HCT116 (cell line): ENCODE measurements around the gene IQCK. TPM values are rescaled to one million over a fixed set of nuclear protein-coding genes. Genes with fewer than 3 reads are reported as not detected.

ENCODE experiments used
- ATAC-seq: fragments of 200-7000 bp; cut with Tn5 transposase; 2 replicates; pipeline ENCODE4 v1.9.1; 2020; ENCODE audit warnings: mild to moderate bottlenecking, moderate library complexity
- BruUV-seq: library from RNA; stranded (reverse); fragments of 400-500 nt; replicated peaks from 2 replicates; lab custom pipeline; 2021; lab: Mats Ljungman, UMichigan
- CTCF ChIA-PET: fragments of 300-600 bp; sonication (Branson Sonifier 250); formaldehyde crosslinking; loops from one replicate; lab custom pipeline; 2021; ENCODE audit warnings: antibody characterized with exemption; lab: Charles Lee
- POLR2A ChIA-PET: fragments of 300-600, 350-600 bp; sonication (Branson Sonifier 250); formaldehyde crosslinking; loops from one replicate; lab custom pipeline; 2021; ENCODE audit warnings: antibody characterized with exemption; lab: Charles Lee
- RAD21 ChIA-PET, 2 experiments: fragments of 300-600 bp; sonication (Branson Sonifier 250); formaldehyde crosslinking; loops; one replicate each; lab custom pipeline; 2023; ENCODE audit warnings: low total read pairs in 2 of 2; ENCODE audit not compliant: uncharacterized antibody in 2 of 2, unreplicated experiment in 2 of 2, low non-redundant PET in 1 of 2; lab: Charles Lee
- DNase-seq: peaks from one replicate; pipeline ENCODE4 v3.0.0-alpha.2; 2010; ENCODE audit warnings: low read depth, low spot score
- H2AFZ ChIP-seq: fragments of 200-600 bp; shearing (Covaris generic), sonication (generic); 2 replicates; pipeline ENCODE4 v1.6.1; 2017; ENCODE audit warnings: low read depth, mixed run types, mixed read lengths, antibody characterized with exemption, low read length; ENCODE audit not compliant: poor library complexity, severe bottlenecking
- H3K27ac ChIP-seq: 2 replicates; pipeline ENCODE4 v1.5.1; 2012; ENCODE audit warnings: low read depth, low read length
- H3K27me3 ChIP-seq: fragments of 200-600 bp; sonication (generic); 2 replicates; pipeline ENCODE4 v1.6.1; 2016; ENCODE audit warnings: mixed run types, low read length, mixed read lengths; ENCODE audit not compliant: insufficient read depth
- H3K36me3 ChIP-seq, 2 experiments: fragments of 200-500 bp in 1 of 2; fragments of 200-600 bp in 1 of 2; sonication (Bioruptor generic) in 1 of 2; sonication (generic) in 1 of 2; 2 replicates each; pipeline versions ENCODE4 v1.5.1 to v1.6.1; 2014 to 2016; ENCODE audit warnings: low read length in 2 of 2, inconsistent platforms in 1 of 2, mixed read lengths in 1 of 2, mixed run types in 1 of 2; ENCODE audit not compliant: insufficient read depth in 2 of 2, control insufficient read depth in 1 of 2
- H3K4me1 ChIP-seq, 2 experiments: fragments of 200-600 bp in 1 of 2; sonication (generic) in 1 of 2; 2 replicates each; pipeline versions ENCODE4 v1.5.1 to v1.6.1; 2012 to 2017; ENCODE audit warnings: low read length in 2 of 2, inconsistent platforms in 1 of 2, mild to moderate bottlenecking in 1 of 2, mixed read lengths in 1 of 2, mixed run types in 1 of 2, moderate library complexity in 1 of 2; ENCODE audit not compliant: insufficient read depth in 2 of 2, control insufficient read depth in 1 of 2
- H3K4me2 ChIP-seq: fragments of 200-600 bp; sonication (generic); 2 replicates; pipeline ENCODE4 v1.6.1; 2017; ENCODE audit warnings: mixed run types, low read length, mixed read lengths
- H3K4me3 ChIP-seq, 2 experiments: fragments of 200-600 bp in 1 of 2; sonication (generic) in 1 of 2; replicated peaks in 1 of 2; 2 replicates each; pipeline ENCODE4 v1.5.1; 2011 to 2016; ENCODE audit warnings: low read length in 2 of 2, control low read depth in 1 of 2, low read depth in 1 of 2, mild to moderate bottlenecking in 1 of 2, mixed read lengths in 1 of 2, mixed run types in 1 of 2
- H3K79me2 ChIP-seq: fragments of 200-600 bp; sonication (generic); 2 replicates; pipeline ENCODE4 v1.6.1; 2017; ENCODE audit warnings: mild to moderate bottlenecking, mixed run types, low read length, moderate library complexity, mixed read lengths; ENCODE audit not compliant: insufficient read depth
- H3K9ac ChIP-seq: fragments of 200-600 bp; sonication (generic); 2 replicates; pipeline ENCODE4 v1.6.1; 2016; ENCODE audit warnings: low read length, mixed read lengths
- H3K9me2 ChIP-seq: fragments of 200-600 bp; sonication (generic), shearing (Covaris generic); 2 replicates; pipeline ENCODE4 v1.6.1; 2017; ENCODE audit warnings: mixed run types, mild to moderate bottlenecking, moderate library complexity; ENCODE audit not compliant: insufficient read depth
- H3K9me3 ChIP-seq, 2 experiments: fragments of 200-500 bp in 1 of 2; fragments of 200-600 bp in 1 of 2; sonication (Bioruptor generic) in 1 of 2; sonication (generic) in 1 of 2; 2 replicates each; pipeline ENCODE4 v1.6.1; 2014 to 2017; ENCODE audit warnings: low read length in 2 of 2, mixed read lengths in 2 of 2, inconsistent platforms in 1 of 2, low read depth in 1 of 2, mild to moderate bottlenecking in 1 of 2, mixed run types in 1 of 2, moderate library complexity in 1 of 2; ENCODE audit not compliant: control insufficient read depth in 1 of 2, insufficient read depth in 1 of 2
- H4K20me1 ChIP-seq: fragments of 200-600 bp; sonication (generic), shearing (Covaris generic); 2 replicates; pipeline ENCODE4 v1.6.1; 2017; ENCODE audit warnings: mixed run types, mild to moderate bottlenecking, moderate library complexity; ENCODE audit not compliant: insufficient read depth
- CBX3 ChIP-seq: IDR thresholded peaks from 2 replicates; pipeline ENCODE4 v1.6.1; 2012; ENCODE audit warnings: low read depth
- EGR1 ChIP-seq: IDR thresholded peaks from 2 replicates; pipeline ENCODE4 v1.6.1; 2012; ENCODE audit warnings: low read depth
- ELF1 ChIP-seq: IDR thresholded peaks from 2 replicates; pipeline ENCODE4 v1.6.1; 2012; ENCODE audit warnings: low read depth, borderline replicate concordance
- POLR2AphosphoS5 ChIP-seq: IDR thresholded peaks from 2 replicates; pipeline ENCODE4 v1.6.1; 2011; ENCODE audit warnings: mild to moderate bottlenecking, low read depth, low read length, moderate library complexity
- REST ChIP-seq: IDR thresholded peaks from 2 replicates; pipeline ENCODE4 v1.6.1; 2012; ENCODE audit warnings: low read depth
- SIN3A ChIP-seq: IDR thresholded peaks from 2 replicates; pipeline ENCODE4 v1.6.1; 2012; ENCODE audit warnings: low read depth
- SP1 ChIP-seq: IDR thresholded peaks from 2 replicates; pipeline ENCODE4 v1.6.1; 2012; ENCODE audit warnings: low read depth
- SRF ChIP-seq: IDR thresholded peaks from 2 replicates; pipeline ENCODE4 v1.6.1; 2012; ENCODE audit warnings: low read depth
- YY1 ChIP-seq: IDR thresholded peaks from 2 replicates; pipeline ENCODE4 v1.6.1; 2011; ENCODE audit warnings: low read length, low read depth, moderate library complexity, mild to moderate bottlenecking; ENCODE audit not compliant: insufficient replicate concordance; ENCODE audit errors: extremely low read depth
- ZBTB33 ChIP-seq: IDR thresholded peaks from 2 replicates; pipeline ENCODE4 v1.6.1; 2011; ENCODE audit warnings: mild to moderate bottlenecking, low read length, moderate library complexity; ENCODE audit not compliant: insufficient replicate concordance; ENCODE audit errors: extremely low read depth
- intact Hi-C: fragments of 100-400 bp; cut with micrococcal nuclease; formaldehyde crosslinking; loops from 2 replicates; pipeline ENCODE4 v1.10.0; 2022
- total RNA-seq: library from RNA; stranded (reverse); gene quantifications from one replicate; pipeline ENCODE4 v1.2.1, GENCODE V29; 2021; ENCODE audit not compliant: unreplicated experiment

The IQCK gene
- total RNA-seq, 1 experiment from 2014 or later, result 11.8 TPM

GRCh38 chr16:19876501-19877059 lies 158.5 kb downstream of the IQCK start:
- H3K9ac ChIP-seq, result no peak overlapping the region
- ChIA-PET RAD21 (no interaction called here), CTCF (interaction anchor here (0.9 to 1.4 kb wide), 3 partner anchors 275 to 293 kb away, joined by 3 to 4 read pairs (median 4); no protein-coding TSS in a partner anchor), POLR2A (no interaction called here)
- DNase-seq (no peak), ATAC-seq (no peak)
- no peaks in the 10 kb centered on the region for H4K20me1 ChIP-seq
- H3K27ac ChIP-seq, result no peak overlapping the region
- H3K4me1 ChIP-seq, result no peaks in the 10 kb centered on the region
- no peaks in the 10 kb centered on the region for H3K9me2 ChIP-seq
- TF ChIP-seq ELF1 (no peak), SIN3A (no peak), REST (no peak)
- no peak overlapping the region for H2AFZ ChIP-seq
- no peaks in the 10 kb centered on the region for H3K27me3 ChIP-seq
- H3K79me2 ChIP-seq, result no peaks in the 10 kb centered on the region
- no TSS peak for BruUV-seq
- H3K9me3 ChIP-seq, result no peaks in the 10 kb centered on the region
- H3K4me2 ChIP-seq, result no peak overlapping the region
- intact Hi-C loops, result no loop called here
- no peaks in the 10 kb centered on the region for H3K36me3 ChIP-seq
- no peak overlapping the region for H3K4me3 ChIP-seq

- ChIA-PET POLR2A (no interaction called here), RAD21 (no interaction called here), CTCF (no interaction called here)
- no peaks in the 10 kb centered on the region for H3K9me2 ChIP-seq
- no peaks in the 10 kb centered on the region for H3K4me1 ChIP-seq
- no peaks in the 10 kb centered on the region for H4K20me1 ChIP-seq
- H3K9ac ChIP-seq, result no peak overlapping the region
- no peaks in the 10 kb centered on the region for H3K27me3 ChIP-seq
- H2AFZ ChIP-seq, result no peak overlapping the region
- H3K4me2 ChIP-seq, result no peak overlapping the region
- H3K4me3 ChIP-seq, result no peak overlapping the region
- intact Hi-C loops, result no loop called here
- ATAC-seq (no peak), DNase-seq (no peak)
- no peaks in the 10 kb centered on the region for H3K9me3 ChIP-seq
- BruUV-seq, result no TSS peak
- H3K79me2 ChIP-seq, result no peaks in the 10 kb centered on the region
- H3K27ac ChIP-seq, result no peak overlapping the region
- H3K36me3 ChIP-seq, result no peaks in the 10 kb centered on the region
- TF ChIP-seq SRF, result no peak
- no peak for TF ChIP-seq YY1
- no peak for TF ChIP-seq ZBTB33
- TF ChIP-seq REST, result no peak
- no peak for TF ChIP-seq SP1
- TF ChIP-seq CBX3, result no peak
- TF ChIP-seq EGR1, result no peak
- no peak for TF ChIP-seq POLR2AphosphoS5
Observed at GRCh38 chr16:19878757-19879156, 160.7 kb downstream of the IQCK start.
